Neutrophil (primary cell): ENCODE results near the gene CAPN15.

Experiments used
- H3K27ac ChIP-seq: fragments of 200-600 bp; sonication (generic); 2 replicates; pipeline ENCODE4 v1.5.1; 2016; ENCODE audit warnings: mild to moderate bottlenecking, moderate library complexity
- H3K27me3 ChIP-seq: fragments of 200-600 bp; sonication (generic); 2 replicates; pipeline ENCODE4 v1.6.0; 2016; ENCODE audit warnings: mild to moderate bottlenecking
- H3K36me3 ChIP-seq: fragments of 200-600 bp; sonication (generic); 2 replicates; pipeline ENCODE4 v1.5.1; 2017
- H3K4me1 ChIP-seq, 2 experiments: fragments of 200-600 bp in 1 of 2; sonication (generic) in 1 of 2; 1 replicate in 1 of 2; 2 replicates in 1 of 2; pipeline versions ENCODE4 v1.5.1 to v1.6.1; 2013 to 2016; ENCODE audit warnings: low read depth in 1 of 2, low read length in 1 of 2, mild to moderate bottlenecking in 1 of 2, moderate library complexity in 1 of 2; ENCODE audit not compliant: control insufficient read depth in 1 of 2, insufficient read depth in 1 of 2
- H3K4me3 ChIP-seq, 2 experiments: fragments of 200-600 bp in 1 of 2; sonication (generic) in 1 of 2; 1 replicate in 1 of 2; 2 replicates in 1 of 2; pipeline ENCODE4 v1.5.1; 2013 to 2016; ENCODE audit warnings: low read depth in 1 of 2, low read length in 1 of 2, mild to moderate bottlenecking in 1 of 2, moderate library complexity in 1 of 2
- H3K9me3 ChIP-seq: fragments of 200-600 bp; sonication (generic); 2 replicates; pipeline ENCODE4 v1.5.1; 2016
- CTCF ChIP-seq: fragments of 200-600 bp; sonication (generic); IDR thresholded peaks from 2 replicates; pipeline ENCODE4 v1.5.1; 2016; ENCODE audit warnings: antibody characterized with exemption

CAPN15 gene

GRCh38 chr16:496097-496886 is 31.2 kb upstream of the CAPN15 start:
- Histone ChIP-seq H3K36me3 (no peaks in the 10 kb centered on the region), H3K27ac (no peak overlapping the region), H3K4me3 (no peak overlapping the region), H3K9me3 (no peaks in the 10 kb centered on the region), H3K4me1 (no peaks in the 10 kb centered on the region), H3K27me3 (no peaks in the 10 kb centered on the region)
- no peak for TF ChIP-seq CTCF

DNA sequence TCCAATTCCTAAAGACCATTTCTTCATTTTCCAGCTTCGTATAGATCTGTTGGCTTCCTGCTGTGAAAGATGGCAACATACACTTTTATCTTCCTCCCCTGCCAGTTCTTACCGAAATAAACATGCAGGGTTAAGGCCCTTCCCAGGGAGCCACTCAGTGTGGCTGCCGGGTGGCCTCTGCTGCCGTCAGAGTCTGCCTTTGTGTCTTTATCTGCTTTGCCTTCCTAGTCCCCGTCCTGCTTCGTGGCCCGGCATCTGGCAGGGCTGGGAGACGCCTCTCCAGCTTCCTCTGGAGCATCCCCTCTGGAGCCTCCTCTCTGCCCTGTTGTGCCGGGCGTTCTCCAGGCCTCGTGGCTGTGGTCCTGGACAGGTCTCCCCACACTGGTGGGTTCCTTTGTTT is 30.3 kb upstream of the CAPN15 start:
- Histone ChIP-seq H3K9me3 (no peaks in the 10 kb centered on the region), H3K27me3 (no peaks in the 10 kb centered on the region), H3K27ac (no peak overlapping the region), H3K4me1 (no peaks in the 10 kb centered on the region), H3K4me3 (no peak overlapping the region), H3K36me3 (no peaks in the 10 kb centered on the region)
- no peak for TF ChIP-seq CTCF

- H3K9me3 ChIP-seq = no peaks in the 10 kb centered on the region
- H3K36me3 ChIP-seq = no peaks in the 10 kb centered on the region
- TF ChIP-seq CTCF = no peak
Observed at GRCh38 chr16:499924-500323, 27.6 kb upstream of the CAPN15 start.

GRCh38 chr16:500709-501108 is 26.8 kb upstream of the CAPN15 start:
- H3K4me3 ChIP-seq = no peak overlapping the region
- H3K4me1 ChIP-seq = no peaks in the 10 kb centered on the region
- no peaks in the 10 kb centered on the region for H3K9me3 ChIP-seq
- no peak for TF ChIP-seq CTCF
- H3K27me3 ChIP-seq = no peaks in the 10 kb centered on the region
- no peaks in the 10 kb centered on the region for H3K36me3 ChIP-seq
- no peak overlapping the region for H3K27ac ChIP-seq

More at GRCh38 chr16:499924-500323, 27.6 kb upstream of the CAPN15 start:
- Histone ChIP-seq H3K27me3 (no peaks in the 10 kb centered on the region), H3K4me3 (no peak overlapping the region), H3K27ac (no peak overlapping the region), H3K4me1 (no peaks in the 10 kb centered on the region)

DNA sequence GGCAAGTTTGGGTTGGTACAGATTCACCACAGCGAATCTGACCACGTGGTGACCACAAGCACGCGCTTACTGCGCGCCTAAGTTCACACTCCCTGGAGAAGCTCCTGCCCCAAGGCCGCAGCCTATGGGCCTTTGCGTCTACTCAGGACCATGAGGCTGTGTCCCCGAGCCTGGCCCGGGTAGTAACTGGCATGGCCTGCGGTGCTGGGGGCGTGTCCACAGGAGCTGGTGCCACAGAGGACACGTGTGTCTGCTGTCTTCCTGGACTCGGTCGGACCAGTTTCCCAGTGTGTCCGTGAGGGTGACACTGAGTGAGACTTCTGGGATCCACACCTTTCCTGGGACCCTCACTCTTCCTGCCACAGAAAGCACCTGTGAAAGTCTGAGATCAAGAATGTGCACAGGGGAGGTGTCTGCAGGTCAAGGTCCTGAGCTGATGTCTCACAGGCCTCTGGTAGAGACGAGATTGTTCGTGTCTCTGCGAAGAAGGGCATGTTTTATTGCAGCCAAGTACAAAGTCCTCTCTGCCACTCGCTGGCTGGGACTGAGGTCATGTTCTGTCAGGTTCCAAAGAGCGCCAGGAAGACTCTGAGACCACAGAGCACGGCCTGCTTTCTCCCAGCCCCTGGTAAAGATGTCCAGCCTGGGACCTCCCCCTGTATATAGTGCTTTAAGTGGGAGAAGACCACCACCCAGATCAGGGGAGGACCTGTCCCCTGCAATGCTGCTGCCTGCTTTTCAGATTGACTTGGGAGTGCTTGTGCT is 25.2 kb upstream of the CAPN15 start:
- no peak for TF ChIP-seq CTCF
- Histone ChIP-seq H3K9me3 (no peaks in the 10 kb centered on the region), H3K4me3 (no peak overlapping the region), H3K36me3 (peaks cover 5% of the 10 kb centered on the region), H3K27ac (no peak overlapping the region), H3K27me3 (no peaks in the 10 kb centered on the region), H3K4me1 (no peaks in the 10 kb centered on the region)
